HG03442 (cell line): Measurements from ENCODE around the gene RNF212.

Experiments used
- ATAC-seq: cut with Tn5 transposase; IDR thresholded peaks from one replicate; pipeline ENCODE4 v1.9.1; 2021; ENCODE audit warnings: mild to moderate bottlenecking, moderate library complexity; ENCODE audit not compliant: unreplicated experiment

Gene RNF212

GRCh38 chr4:1023075-1023640 is 90.2 kb downstream of the RNF212 start:
- no peak for ATAC-seq

GRCh38 chr4:1022739-1023066 is 90.7 kb downstream of the RNF212 start:
- no peak for ATAC-seq

- no peak for ATAC-seq
These were observed 91.2 kb downstream of the RNF212 start for GRCh38 chr4:1022051-1022738.
